Renal cortical epithelial cell (primary cell): ENCODE results near the gene GRK1. TPM values are rescaled to one million over a fixed set of nuclear protein-coding genes. Genes with fewer than 3 reads are reported as not detected.
"Not testable (repeated sequence)": the region's sequence is repeated elsewhere in the genome, so short reads cannot be mapped to it uniquely, and the experiment has no call there.

Experiments used
- DNase-seq: peaks from one replicate; pipeline ENCODE4 v3.0.0-alpha.2; 2011; ENCODE audit warnings: low read depth
- total RNA-seq: library from RNA; depleted of rRNA; stranded (reverse); fragments of >200 nt; gene quantifications from 2 replicates; pipeline ENCODE4 v1.2.3, GENCODE V29; 2014

The GRK1 gene
- total RNA-seq, 1 donor from 2014 or later, result not detected

- no peak for DNase-seq
Observed at GRCh38 chr13:113743366-113744195, 76.6 kb downstream of the GRK1 start.

GRCh38 chr13:113744197-113745000 is 77.4 kb downstream of the GRK1 start:
- DNase-seq, result no peak

- DNase-seq, result no peak
Observed at GRCh38 chr13:113745059-113745458, 78.0 kb downstream of the GRK1 start.

DNA sequence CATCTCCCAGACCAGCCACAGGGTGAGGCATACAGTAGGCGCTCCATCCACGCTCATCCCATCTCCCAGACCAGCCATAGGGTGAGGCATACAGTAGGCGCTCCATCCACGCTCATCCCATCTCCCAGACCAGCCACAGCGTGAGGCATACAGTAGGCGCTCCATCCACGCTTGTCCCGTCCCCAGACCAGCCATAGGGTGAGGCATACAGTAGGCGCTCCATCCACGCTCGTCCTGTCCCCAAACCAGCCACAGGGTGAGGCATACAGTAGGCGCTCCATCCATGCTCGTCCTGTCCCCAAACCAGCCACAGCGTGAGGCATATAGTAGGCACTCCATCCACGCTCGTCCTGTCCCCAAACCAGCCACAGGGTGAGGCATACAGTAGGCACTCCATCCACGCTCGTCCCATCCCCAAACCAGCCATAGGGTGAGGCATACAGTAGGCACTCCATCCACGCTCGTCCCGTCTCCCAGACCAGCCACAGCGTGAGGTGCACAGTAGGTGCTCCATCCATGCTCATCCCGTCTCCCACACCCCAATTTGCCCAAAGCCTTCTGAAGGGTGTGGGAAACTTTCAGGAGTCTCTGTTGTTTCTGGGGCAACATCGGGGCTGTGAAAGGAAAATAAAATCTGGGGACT is 78.6 kb downstream of the GRK1 start:
- not testable (repeated sequence) for DNase-seq

DNA sequence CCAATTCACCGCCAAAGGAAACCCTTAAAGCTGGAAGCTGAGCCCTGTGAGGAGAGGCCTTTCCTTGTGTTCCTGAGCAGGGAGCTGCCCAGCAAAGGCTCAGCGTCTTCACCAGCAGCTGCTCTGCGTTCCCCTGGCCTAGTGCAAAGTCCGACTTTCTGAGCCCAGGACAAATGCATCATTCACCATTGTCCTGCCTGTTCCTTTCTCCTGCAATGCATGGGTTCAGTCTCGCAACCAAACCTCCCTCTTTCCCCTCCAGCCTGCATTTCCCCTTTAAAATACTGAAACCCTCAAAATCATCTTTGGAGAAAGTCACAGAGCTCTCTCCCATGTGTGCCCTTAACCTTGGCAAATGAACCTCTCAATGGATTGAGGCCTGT is 79.1 kb downstream of the GRK1 start:
- DNase-seq, result no peak

- DNase-seq, result no peak
Observed at GRCh38 chr13:113746671-113747070, 79.7 kb downstream of the GRK1 start.

- no peak for DNase-seq
Observed at GRCh38 chr13:113747291-113747833, 80.3 kb downstream of the GRK1 start.

DNA sequence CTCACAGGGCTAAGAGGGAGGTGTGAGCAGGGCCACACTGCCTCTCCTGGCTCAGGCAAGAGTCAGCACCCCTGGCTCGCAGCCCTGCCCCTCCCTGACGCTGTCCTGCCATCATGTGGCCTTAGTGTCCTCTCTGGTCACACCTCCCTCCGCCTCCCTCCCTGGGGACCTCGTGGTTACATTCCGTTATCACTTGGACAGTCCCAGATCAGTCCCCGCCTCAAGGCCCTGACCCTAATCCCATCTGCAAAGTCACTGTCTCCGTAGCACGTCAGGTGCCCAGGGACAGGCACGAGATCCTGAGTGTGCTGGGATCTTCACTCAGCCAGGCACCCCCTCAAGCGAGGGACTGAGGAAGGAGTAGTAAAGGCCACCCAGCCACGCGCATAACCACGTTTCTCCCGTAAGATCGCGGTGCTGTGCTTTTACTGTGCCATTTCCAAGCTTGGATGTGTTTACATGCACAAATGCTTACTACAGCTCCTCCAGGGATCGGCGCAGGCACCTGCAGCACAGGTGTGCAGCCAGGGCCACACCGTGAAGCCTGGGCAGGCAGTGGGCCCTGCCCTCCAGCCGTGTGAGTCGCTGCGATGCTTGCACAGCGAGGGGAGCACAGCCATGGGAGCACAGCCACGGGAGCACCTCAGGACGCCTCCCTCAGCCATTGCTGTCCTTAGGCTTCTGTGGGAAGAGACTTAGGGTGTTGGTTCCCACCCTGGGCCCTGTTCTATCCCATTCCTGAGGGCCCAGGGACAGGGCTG is 81.3 kb downstream of the GRK1 start:
- DNase-seq, result no peak

GRCh38 chr13:113748862-113749451 is 81.9 kb downstream of the GRK1 start:
- DNase-seq, result no peak

GRCh38 chr13:113749507-113749906 is 82.5 kb downstream of the GRK1 start:
- DNase-seq, result no peak

DNA sequence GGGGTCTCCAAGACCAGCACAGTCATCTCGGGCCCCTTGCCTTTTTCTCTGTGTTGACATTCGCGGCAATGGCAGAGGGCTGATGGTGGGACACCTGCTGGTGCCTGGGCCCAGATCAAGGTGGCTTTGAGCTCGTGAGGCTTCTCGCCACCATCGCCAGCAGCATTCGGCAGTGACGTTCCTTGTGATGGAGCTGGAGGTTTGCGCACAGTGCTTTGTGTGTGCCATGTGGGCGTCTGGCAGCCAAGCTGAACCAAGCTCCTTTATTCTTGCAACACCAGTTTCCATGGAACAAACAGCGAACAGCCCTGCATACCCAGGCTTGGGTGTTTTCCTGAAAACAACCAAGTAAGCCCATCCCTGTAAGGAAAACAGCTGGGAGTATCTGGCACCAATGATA is 82.9 kb downstream of the GRK1 start:
- DNase-seq, result no peak

DNA sequence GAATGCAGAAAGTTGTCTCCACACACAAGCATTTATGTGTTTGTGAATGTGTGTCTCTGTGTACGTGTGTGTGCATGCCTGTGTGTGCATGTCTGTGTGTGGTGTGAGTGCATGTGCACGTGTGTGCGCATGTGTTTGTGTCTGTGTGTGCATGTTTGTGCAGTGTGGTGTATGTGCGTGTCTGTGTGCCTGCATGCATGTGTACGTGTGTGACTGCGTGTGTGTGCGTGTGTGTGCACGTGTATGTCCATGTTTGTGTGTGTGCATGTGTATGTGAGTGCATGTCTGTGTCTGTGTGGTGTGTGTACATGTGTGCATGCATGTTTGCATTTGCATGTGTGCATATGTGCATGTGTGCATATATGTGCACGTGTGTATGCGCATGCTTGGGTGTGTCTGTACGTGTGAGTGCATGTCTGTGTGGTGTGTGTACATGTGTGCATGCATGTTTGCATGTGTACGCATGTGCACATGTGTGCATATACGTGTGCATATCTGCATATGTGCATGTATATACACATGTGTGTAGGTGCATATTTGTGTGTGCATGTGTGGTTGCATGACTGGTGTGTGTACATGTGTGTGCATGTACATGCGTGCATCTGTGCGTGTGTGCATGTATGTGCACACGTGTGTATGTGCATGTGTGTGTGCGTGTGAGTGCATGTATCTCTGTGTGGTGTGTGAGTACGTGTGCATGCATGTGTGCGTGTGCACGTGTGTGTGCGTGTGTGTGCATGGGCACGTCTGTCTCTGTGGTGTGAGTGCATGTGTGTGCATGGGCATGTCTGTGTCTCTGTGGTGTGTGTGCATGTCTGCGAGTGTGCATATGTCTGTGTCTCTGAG is 83.8 kb downstream of the GRK1 start:
- no peak for DNase-seq

DNA sequence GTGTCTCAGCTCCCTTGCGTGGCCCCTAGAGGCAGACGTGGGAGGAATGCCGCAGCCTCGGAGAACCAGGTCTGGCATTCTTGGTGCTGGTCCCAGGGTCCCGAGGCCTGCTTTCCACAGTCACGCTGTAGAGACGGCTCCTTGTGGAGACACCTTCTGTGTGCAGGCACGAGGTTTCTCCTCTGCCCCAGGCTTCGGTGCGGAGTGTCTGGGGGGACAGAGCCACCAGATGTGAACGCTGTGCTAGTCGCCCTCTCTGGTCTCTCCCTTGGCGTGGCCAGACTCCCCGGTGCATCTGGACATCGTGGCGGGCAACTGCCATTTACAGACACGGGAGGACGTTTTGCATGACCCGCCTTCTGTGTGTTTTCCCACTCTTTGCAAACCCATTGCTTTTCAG is 84.5 kb downstream of the GRK1 start:
- no peak for DNase-seq

- DNase-seq, result not testable (repeated sequence)
Observed at GRCh38 chr13:113752211-113752986, 85.4 kb downstream of the GRK1 start.

DNA sequence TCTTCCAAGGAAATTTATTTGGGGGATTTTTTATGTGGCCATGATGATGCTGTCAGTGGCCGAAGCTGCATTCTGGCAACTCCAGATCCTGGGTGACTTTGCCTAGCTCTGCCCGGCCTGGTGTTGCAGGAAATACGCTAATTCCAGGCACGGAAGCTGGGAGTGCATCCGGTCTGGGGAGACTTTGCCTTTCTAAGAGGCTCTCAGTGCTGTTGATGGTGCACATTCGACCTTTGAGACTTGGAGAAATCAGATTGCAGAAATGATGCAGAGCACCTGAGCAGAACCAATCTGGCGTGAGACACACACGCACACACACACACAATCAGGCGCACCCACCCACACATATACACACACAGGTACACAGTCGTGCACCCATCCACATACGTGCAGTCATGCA is 86.2 kb downstream of the GRK1 start:
- no peak for DNase-seq

GRCh38 chr13:113754242-113754641 is 87.2 kb downstream of the GRK1 start:
- DNase-seq, result no peak

- DNase-seq, result no peak
Observed at GRCh38 chr13:113754691-113755090, 87.7 kb downstream of the GRK1 start.

DNA sequence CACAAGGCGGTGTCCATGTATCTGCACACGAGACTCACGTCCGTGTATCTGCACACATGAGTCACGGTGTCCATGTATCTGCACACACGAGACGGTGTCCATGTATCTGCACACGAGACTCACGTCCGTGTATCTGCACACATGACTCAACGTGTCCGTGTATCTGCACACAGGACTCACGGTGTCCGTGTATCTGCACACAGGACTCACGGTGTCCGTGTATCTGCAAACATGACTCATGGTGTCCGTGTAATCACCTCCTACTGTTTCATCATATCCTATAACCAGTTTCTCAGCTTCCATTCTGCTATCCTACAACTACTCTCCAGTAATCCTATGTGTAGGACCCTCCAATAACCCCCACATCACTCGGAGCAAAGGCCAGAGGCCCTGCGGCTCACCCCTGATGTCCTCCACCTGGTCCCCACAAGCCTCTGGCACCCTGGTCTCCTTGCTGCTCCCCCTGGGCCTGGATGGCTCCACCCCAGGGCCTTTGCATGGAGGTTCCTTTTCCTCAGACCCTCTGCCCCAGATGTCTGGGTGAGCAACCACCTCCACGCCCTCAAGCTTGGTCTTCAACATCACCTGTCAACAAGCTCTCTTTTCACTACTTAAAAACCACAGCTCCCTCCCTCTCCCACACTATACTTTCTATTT is 89.5 kb downstream of the GRK1 start:
- DNase-seq, result no peak
